Measurements from ENCODE around the gene SPINK14.

DNA sequence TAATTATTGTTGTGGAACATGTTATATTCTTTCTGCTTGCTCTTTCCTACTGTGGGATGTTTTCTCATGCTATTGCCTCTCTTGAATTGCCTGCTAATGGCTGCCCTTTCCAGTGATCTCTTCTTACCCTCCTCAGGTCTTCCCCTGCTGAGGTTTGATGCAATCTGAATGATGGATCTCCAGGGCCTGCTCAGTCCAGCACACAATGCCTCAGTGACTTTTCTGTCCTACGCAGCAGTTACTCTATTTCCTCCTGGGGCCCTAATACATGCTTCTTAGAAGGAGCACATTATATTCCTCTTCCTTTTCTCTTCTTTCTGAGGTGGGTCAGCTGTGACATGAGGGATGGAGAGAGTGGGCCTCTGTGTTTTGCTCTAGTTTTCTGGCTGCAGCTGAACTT lies at the start of gene SPINK14:
- TF ChIP-seq, protein P1, sequence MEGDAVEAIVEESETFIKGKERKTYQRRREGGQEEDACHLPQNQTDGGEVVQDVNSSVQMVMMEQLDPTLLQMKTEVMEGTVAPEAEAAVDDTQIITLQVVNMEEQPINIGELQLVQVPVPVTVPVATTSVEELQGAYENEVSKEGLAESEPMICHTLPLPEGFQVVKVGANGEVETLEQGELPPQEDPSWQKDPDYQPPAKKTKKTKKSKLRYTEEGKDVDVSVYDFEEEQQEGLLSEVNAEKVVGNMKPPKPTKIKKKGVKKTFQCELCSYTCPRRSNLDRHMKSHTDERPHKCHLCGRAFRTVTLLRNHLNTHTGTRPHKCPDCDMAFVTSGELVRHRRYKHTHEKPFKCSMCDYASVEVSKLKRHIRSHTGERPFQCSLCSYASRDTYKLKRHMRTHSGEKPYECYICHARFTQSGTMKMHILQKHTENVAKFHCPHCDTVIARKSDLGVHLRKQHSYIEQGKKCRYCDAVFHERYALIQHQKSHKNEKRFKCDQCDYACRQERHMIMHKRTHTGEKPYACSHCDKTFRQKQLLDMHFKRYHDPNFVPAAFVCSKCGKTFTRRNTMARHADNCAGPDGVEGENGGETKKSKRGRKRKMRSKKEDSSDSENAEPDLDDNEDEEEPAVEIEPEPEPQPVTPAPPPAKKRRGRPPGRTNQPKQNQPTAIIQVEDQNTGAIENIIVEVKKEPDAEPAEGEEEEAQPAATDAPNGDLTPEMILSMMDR (IDR thresholded peaks at IDR 0.05): no peak
- TF ChIP-seq POLR2A (IDR thresholded peaks at IDR 0.05): no peak
